Hematopoietic multipotent progenitor cell (in vitro differentiated cells): Measurements from ENCODE around the gene MYBPC3. TPM values are rescaled to one million over a fixed set of nuclear protein-coding genes. Genes with fewer than 3 reads are reported as not detected.
"Not testable (repeated sequence)": the region's sequence is repeated elsewhere in the genome, so short reads cannot be mapped to it uniquely, and the experiment has no call there.

Experiments
- DNase-seq, 3 donors: peaks; one replicate each; pipeline ENCODE4 v3.0.0-alpha.2; 2011 to 2015; ENCODE audit warnings: low read depth in 2 of 3, low spot score in 2 of 3
- total RNA-seq: library from RNA; depleted of rRNA; stranded (reverse); fragments of >200 nt; gene quantifications from one replicate; pipeline ENCODE4 v1.2.3, GENCODE V29; 2012

The MYBPC3 gene
- total RNA-seq, 1 donor = 0.27 TPM

DNA sequence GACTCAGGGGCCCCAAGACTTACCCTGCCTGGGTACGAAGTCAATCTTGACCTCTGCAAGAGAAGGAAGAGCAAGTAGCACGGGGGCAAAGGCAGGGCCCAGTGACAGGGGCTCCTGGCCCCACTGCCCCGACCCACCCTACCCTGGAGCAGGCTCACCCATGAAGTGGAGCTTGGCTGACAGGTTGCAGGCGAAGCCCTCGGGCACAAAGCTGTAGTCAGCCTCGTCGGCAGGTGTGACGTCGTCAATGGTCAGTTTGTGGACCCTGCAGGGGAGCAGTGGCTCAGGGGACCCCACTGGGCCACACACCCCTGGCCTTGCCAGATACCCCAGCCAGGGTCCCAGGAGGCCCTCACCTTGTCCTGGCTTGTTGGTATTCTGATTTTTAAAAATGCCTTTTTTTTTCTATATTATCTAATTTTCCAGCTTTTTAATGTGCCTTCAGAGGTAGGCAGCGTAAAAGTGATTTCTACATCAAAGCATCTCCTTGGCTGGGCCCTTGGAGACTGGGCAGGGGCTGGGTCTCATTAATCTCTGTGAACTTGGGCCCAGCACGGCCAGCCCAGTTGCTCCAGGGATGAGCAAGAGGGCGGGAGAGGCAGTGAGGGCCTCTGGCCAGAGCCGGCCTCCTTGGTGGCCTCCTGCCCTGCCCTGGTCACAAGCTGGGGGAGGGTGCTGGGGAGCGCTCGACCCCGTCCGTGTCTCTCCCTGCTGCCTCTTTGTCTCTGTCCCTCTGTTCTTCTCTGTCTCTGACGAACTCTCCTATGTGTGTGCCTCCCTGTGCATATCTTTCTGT lies 11.3 kb downstream of the MYBPC3 start:
- DNase-seq = no peak

- no peak for DNase-seq
Measured at GRCh38 chr11:47340010-47340409, 12.5 kb downstream of the MYBPC3 start.

GRCh38 chr11:47338396-47339241 lies 13.9 kb downstream of the MYBPC3 start:
- no peak for DNase-seq

DNA sequence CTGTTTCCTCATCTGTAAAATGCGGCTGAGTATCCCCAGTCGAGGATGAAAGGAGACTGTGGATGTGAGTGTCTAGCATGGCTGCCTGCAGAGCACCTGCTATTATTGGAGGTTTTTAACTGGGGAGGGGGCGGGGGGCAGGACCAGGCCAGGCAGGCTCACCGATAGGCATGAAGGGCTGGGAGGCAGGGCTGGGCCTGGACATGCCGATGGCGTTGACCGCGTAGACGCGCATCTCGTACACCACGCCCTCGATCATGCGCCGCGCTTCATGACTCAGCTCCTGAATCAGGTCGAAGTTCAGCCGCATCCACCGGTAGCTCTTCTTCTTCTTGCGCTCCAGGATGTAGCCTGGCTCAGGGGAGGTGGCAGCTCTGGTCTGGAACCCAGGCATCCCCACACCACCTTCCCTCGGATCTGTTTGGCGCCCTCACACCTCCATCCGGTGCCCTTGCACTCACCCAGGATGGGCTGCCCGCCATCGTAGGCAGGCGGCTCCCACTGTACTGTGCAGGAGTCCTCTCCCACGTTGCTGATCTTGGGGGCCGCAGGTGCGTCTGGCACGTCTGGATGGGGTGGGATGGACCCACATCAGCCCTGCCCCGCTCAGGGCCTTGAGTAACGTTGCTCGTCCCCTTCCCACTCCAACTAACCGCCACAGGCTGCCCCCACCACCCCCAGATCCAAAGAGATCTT lies 15.1 kb downstream of the MYBPC3 start:
- no peak for DNase-seq

DNA sequence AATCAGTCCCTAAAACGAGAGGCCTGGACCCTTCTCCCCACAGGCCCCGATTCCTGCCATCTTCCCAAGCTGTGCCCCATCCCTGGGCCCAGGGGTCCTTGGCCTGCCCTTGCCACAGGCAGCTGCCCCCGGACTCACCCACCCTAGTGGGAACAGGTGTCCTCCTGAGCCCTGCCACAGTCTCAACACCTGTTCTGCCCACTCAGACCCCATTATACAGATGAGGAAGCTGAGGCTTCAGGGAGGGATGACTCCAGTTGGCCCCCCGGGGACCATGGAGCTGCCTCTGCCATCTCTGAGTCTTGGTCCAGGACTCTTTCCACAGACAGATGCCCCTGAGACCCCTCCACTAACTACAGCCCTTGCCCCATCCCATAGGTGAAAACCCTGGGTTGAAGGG lies 15.9 kb downstream of the MYBPC3 start:
- DNase-seq = no peak

DNA sequence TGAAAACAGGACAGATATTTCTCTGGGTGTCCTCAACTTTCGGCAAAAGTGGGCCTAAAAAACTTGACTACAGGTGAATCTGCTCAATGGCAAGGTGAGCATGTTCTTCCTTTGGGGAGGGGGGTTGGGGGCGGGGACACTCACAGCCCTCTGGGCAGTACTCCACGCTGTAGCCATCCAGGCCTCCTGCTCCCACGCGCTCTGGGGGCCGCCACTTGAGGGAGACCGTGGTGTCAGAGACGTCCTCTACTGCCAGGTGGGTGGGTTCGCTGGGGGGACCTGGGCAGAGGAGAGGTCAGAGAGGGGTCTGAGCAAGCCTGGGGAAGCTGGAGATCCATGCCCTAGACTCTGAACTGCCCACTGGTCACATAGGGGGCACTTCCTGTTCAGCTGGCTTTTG lies 16.8 kb downstream of the MYBPC3 start:
- no peak for DNase-seq

- not testable (repeated sequence) for DNase-seq
Measured at GRCh38 chr11:47334699-47335411, 17.6 kb downstream of the MYBPC3 start.

GRCh38 chr11:47333886-47334443 lies 18.5 kb downstream of the MYBPC3 start:
- no peak for DNase-seq

GRCh38 chr11:47333526-47333845 lies 19.0 kb downstream of the MYBPC3 start:
- DNase-seq = no peak

DNA sequence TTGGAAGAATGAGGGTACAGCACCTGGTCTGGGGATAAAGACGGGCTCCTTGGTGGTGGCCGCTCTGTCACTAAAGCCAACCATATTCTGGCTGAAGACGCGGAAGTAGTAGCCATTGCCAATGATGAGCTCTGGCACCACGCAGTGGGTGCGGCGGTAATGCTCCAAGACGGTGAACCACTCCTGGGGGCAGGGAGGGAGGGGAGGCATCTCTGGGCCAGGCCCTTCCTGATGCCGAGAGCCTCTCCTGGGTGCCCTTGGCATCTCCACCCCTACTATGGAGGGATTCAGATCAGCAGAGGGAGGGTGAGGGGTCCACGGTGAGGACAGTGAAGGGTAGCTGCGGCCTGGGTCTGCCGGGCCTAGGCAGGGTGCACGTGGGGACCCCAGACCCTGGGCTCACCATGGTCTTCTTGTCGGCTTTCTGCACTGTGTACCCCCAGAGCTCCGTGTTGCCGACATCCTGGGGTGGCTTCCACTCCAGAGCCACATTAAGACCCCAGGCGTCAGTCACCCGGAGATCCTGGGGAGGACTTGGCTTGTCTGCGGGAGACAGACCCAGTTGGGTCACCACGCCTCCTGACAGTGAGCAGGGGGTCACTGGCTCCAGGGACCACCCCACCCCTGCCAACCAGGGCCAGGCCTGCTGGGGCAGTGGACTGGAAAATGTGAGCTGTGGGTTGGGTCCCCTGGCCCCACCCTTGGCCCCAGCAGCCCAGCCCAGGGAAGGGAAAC lies 19.5 kb downstream of the MYBPC3 start:
- no peak for DNase-seq

DNA sequence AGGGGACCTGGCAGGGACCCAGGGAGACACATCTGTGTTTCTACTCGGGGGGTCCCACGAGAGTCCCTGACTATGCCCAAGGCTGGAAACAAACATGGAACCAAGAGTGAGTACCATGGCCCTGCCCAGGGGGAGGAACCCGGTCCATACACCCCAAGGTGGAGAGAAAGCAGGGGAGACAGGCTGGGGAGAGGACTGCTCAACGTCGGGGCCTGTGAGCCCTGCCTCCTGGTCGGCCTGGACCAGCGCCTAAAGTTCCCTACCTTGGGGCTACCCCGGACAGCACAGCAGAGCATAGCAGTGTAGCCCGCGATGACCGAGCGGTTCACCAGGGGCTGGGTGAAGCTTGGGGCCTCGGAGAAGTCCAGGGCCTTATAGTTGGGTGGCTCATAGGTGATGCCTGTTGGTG lies 20.2 kb downstream of the MYBPC3 start:
- DNase-seq = no peak

DNA sequence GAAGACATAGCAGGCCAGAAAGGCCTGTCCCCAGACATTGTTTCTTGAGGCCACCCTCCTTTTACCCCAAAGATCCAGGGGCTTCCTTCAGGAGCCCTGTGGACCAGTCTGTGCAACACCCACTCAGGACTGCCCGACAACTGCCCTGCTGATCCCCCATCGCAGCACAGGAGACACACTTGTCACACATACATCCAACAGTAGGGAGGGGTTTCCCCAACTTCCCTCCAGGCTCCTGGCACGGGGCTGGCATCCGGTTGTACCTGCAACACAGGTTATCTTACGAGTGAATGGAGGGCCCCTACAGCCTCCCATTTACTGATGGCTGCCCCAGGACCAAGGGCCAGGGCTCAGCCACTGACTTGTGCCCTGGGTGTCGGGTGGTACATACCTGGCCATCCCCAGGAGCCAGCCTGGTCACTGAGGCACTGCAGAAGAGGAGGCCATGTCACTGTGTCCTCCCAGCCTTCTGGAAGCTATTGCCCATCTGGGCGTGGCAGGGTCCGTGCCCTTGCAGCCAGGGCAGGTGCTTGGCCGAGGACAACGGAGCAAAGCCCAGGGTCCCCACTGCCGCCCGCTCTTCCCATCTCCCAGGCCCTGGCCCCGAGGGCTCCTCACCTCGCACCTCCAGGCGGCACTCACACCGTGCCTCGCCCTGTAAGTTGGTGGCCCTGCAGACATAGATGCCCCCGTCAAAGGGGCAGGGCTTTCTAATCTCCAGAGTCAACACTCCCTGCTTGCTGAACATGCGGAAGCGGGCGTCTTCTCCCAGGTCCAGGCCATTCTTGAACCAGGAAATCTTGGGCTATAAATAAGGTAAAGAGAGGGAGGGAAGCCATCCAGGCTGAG lies 20.8 kb downstream of the MYBPC3 start:
- DNase-seq = no peak

GRCh38 chr11:47329987-47330931 lies 22.2 kb downstream of the MYBPC3 start:
- no peak for DNase-seq

DNA sequence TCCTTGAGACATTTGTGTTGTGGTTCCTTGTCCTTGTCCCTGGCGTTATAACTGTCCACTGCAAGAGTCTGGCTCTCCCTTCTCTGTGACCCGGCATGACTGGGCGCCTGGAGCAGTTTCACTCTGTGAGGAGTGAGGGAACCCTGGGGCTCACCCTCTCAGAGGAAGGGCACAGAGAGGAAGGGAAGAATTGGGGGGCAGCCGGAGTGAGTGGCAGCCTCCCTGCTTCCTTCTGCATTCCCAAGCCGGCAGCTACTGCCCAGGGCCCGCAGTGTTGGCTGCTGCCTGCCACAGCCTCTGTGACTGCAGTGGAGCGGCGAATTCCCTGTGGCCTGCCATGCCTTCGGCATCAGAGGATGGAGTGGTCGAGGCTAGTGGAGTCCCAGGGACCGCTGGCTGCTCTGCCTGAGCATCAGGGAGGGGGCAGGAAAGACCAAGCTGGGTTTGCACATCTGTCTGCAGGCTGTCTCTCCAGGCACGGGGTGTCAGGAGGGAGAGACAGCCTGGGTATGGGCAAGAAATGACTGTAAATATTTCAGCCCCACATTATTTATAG lies 23.0 kb downstream of the MYBPC3 start:
- no peak for DNase-seq

DNA sequence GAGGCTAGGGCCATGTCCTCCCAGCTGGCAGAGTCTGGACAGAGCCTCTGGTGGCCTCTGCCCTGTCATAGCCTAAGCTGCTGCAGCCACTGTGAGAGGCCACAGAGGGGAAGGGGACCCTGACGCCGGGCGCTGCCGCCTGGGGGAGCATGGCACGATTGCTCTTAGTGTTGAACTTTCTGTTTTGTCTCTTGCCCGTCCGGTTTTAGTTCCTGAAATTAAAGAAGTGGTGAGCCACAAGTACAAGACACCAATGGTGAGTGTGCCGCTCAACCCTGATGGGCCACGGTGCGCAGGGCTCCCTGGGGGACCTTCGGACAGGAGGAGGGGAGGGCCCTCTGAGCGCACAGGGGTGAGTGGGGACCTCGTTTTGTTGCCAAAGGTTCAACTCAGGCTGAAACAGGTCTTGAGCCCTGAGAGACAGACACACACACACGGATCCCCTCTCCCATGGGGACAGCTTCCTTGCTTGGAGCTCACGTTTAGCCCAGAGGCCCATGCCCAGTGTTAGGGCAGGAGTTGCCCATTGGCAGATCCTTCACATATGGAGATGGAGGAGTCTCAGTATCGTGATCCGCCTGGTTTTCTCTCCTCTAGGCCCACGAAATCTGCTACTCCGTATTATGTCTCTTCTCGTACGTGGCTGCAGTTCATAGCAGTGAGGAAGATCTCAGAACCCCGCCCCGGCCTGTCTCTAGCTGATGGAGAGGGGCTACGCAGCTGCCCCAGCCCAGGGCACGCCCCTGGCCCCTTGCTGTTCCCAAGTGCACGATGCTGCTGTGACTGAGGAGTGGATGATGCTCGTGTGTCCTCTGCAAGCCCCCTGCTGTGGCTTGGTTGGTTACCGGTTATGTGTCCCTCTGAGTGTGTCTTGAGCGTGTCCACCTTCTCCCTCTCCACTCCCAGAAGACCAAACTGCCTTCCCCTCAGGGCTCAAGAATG lies 23.8 kb downstream of the MYBPC3 start:
- no peak for DNase-seq

GRCh38 chr11:47327949-47328348 lies 24.6 kb downstream of the MYBPC3 start:
- no peak for DNase-seq
